Osteocyte (in vitro differentiated cells): Measurements from ENCODE around the gene CDK4. TPM values are rescaled to one million over a fixed set of nuclear protein-coding genes. Genes with fewer than 3 reads are reported as not detected.

ENCODE experiments used
- DNase-seq: peaks from one replicate; pipeline ENCODE4 v3.0.0; 2021; ENCODE audit warnings: mixed read lengths; ENCODE audit not compliant: unreplicated experiment; ENCODE audit errors: extremely low spot score
- H3K27ac Mint-ChIP-seq: one replicate; pipeline ENCODE4 v1.8.0; 2021; ENCODE audit warnings: mild to moderate bottlenecking, mixed read lengths; ENCODE audit not compliant: unreplicated experiment
- H3K27me3 Mint-ChIP-seq: one replicate; pipeline ENCODE4 v1.8.0; 2021; ENCODE audit warnings: mixed read lengths; ENCODE audit not compliant: unreplicated experiment
- H3K36me3 Mint-ChIP-seq: one replicate; pipeline ENCODE4 v1.8.0; 2021; ENCODE audit warnings: mixed read lengths; ENCODE audit not compliant: unreplicated experiment
- H3K4me1 Mint-ChIP-seq: one replicate; pipeline ENCODE4 v1.8.0; 2021; ENCODE audit warnings: mixed read lengths; ENCODE audit not compliant: unreplicated experiment
- H3K4me3 Mint-ChIP-seq: one replicate; pipeline ENCODE4 v1.8.0; 2021; ENCODE audit warnings: mild to moderate bottlenecking, moderate library complexity, mixed read lengths; ENCODE audit not compliant: unreplicated experiment
- H3K9me3 Mint-ChIP-seq: one replicate; pipeline ENCODE4 v1.8.0; 2021; ENCODE audit warnings: mixed read lengths; ENCODE audit not compliant: unreplicated experiment
- CTCF ChIP-seq: fragments of 200-600 bp; sonication (generic); IDR thresholded peaks from 2 replicates; pipeline ENCODE4 v1.5.0; 2021; ENCODE audit warnings: antibody characterized with exemption, mild to moderate bottlenecking, moderate library complexity
- microRNA-seq: library from miRNA; unstranded; fragments of <30 nt; microRNA quantifications from one replicate; pipeline ENCODE4 v1.1.0, GENCODE V29; 2020; ENCODE audit not compliant: unreplicated experiment
- total RNA-seq: library from RNA; stranded (reverse); gene quantifications from 2 replicates; pipeline ENCODE4 v1.2.1, GENCODE V29; 2021

CDK4 gene
- total RNA-seq, 1 donor from 2014 or later, result 142 TPM

GRCh38 chr12:57698414-57698813 lies 53.7 kb downstream of the CDK4 start:
- DNase-seq, result no peak
- Mint-ChIP-seq H3K27me3 (no peaks in the 10 kb centered on the region), H3K27ac (no peak overlapping the region), H3K9me3 (peaks cover 9% of the 10 kb centered on the region), H3K4me3 (no peak overlapping the region), H3K4me1 (no peaks in the 10 kb centered on the region), H3K36me3 (peaks cover 43% of the 10 kb centered on the region)
- no peak for TF ChIP-seq CTCF

Small RNA genes lying within 50 kb of the gene (microRNA-seq; reads per million reads assigned to microRNA genes)
- not detected for gene MIR6759

Other genes starting within 250 kb of the CDK4 start
- 89.9 and 95.7 TPM in 2 replicates for gene DDIT3, start 231.8 kb downstream of the CDK4 start, total RNA-seq
- gene MBD6, start 229.5 kb downstream of the CDK4 start, total RNA-seq, result 104 and 105 TPM in 2 replicates
- gene DCTN2, start 205.1 kb downstream of the CDK4 start, total RNA-seq, result 149 and 155 TPM in 2 replicates
- 0.43 and 0.73 TPM in 2 replicates for gene KIF5A, start 202.3 kb downstream of the CDK4 start, total RNA-seq
- 30.4 and 34.9 TPM in 2 replicates for gene PIP4K2C, start 161.1 kb downstream of the CDK4 start, total RNA-seq
- 26.5 and 29.9 TPM in 2 replicates for gene DTX3, start 147.5 kb downstream of the CDK4 start, total RNA-seq
- 25.8 and 27.6 TPM in 2 replicates for gene ARHGEF25, start 140.9 kb downstream of the CDK4 start, total RNA-seq
- 5.6 and 6.9 TPM in 2 replicates for gene B4GALNT1, start 119.1 kb downstream of the CDK4 start, total RNA-seq
- 338 and 363 TPM in 2 replicates for gene OS9, start 58.2 kb downstream of the CDK4 start, total RNA-seq
- 2.4 and 2.6 TPM in 2 replicates for gene AGAP2, start 13.6 kb downstream of the CDK4 start, total RNA-seq
- 36.2 and 37.4 TPM in 2 replicates for gene TSPAN31, start 7.3 kb downstream of the CDK4 start, total RNA-seq
- 19.2 and 21.1 TPM in 2 replicates for gene MARCHF9, start 2.8 kb upstream of the CDK4 start, total RNA-seq
- gene CYP27B1, start 14.8 kb upstream of the CDK4 start, total RNA-seq, result 1.7 and 2.3 TPM in 2 replicates
- 22.3 and 23.9 TPM in 2 replicates for gene METTL1, start 19.8 kb upstream of the CDK4 start, total RNA-seq
- gene EEF1AKMT3, start 20.3 kb upstream of the CDK4 start, total RNA-seq, result 9.8 and 11.8 TPM in 2 replicates
- gene TSFM, start 30.5 kb upstream of the CDK4 start, total RNA-seq, result 23.6 and 28.5 TPM in 2 replicates
- 4.7 and 6.0 TPM in 2 replicates for gene AVIL, start 66.4 kb upstream of the CDK4 start, total RNA-seq
- gene CTDSP2, start 94.4 kb upstream of the CDK4 start, total RNA-seq, result 171 and 179 TPM in 2 replicates
- 2.6 and 3.2 TPM in 2 replicates for gene ATP23, start 189.3 kb upstream of the CDK4 start, total RNA-seq